ENCODE results near the gene UMPS.

DNA sequence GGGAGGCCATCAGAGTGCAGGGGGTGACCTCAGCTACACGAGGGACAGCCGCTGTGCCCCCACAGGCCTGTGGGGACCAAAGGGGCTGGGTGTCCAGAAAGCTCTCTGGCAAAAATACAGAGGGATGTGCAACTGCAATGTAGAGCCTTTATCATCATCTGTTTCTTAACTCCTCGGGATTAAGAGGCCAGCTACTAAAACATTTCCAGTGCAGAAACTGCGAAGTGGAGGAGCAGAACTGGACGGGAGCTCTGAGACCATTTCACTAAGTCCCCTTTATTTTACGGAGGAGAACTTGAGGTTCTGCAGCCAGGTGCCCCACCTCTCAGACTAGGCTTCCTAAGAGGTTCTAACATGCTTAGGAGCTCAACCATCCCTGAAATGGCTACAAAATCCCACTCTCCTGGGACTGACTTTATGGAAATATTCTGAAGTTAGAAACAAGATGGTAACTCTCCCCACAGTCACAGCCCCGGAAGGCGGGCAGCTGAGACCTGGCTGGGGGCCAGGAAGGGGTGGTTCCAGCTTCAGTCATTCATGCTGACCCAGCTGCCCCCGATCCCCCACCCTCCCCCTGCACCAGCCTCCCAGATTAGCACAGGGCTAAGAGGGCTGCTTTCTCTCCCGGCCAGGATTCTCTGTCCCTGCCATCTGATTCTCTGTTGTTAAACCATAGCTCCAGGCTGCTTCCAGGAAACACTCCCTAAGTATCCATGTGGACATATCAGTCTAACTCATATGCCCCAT is 40.3 kb downstream of the UMPS start:
- TF ChIP-seq SP1 (CRISPR knock-in tag; conservative IDR thresholded peaks at IDR 0.05), result no peak
- TF ChIP-seq, protein P1, sequence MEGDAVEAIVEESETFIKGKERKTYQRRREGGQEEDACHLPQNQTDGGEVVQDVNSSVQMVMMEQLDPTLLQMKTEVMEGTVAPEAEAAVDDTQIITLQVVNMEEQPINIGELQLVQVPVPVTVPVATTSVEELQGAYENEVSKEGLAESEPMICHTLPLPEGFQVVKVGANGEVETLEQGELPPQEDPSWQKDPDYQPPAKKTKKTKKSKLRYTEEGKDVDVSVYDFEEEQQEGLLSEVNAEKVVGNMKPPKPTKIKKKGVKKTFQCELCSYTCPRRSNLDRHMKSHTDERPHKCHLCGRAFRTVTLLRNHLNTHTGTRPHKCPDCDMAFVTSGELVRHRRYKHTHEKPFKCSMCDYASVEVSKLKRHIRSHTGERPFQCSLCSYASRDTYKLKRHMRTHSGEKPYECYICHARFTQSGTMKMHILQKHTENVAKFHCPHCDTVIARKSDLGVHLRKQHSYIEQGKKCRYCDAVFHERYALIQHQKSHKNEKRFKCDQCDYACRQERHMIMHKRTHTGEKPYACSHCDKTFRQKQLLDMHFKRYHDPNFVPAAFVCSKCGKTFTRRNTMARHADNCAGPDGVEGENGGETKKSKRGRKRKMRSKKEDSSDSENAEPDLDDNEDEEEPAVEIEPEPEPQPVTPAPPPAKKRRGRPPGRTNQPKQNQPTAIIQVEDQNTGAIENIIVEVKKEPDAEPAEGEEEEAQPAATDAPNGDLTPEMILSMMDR (IDR thresholded peaks at IDR 0.05), result no peak
- TF ChIP-seq, protein P2, sequence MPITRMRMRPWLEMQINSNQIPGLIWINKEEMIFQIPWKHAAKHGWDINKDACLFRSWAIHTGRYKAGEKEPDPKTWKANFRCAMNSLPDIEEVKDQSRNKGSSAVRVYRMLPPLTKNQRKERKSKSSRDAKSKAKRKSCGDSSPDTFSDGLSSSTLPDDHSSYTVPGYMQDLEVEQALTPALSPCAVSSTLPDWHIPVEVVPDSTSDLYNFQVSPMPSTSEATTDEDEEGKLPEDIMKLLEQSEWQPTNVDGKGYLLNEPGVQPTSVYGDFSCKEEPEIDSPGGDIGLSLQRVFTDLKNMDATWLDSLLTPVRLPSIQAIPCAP (CRISPR knock-in tag; IDR thresholded peaks at IDR 0.05), result no peak

Measured in WTC11 (cell line).